Measurements from ENCODE around the gene CD274. TPM values are rescaled to one million over a fixed set of nuclear protein-coding genes. Genes with fewer than 3 reads are reported as not detected.

Gene CD274
- total RNA-seq = 2.1 and 2.4 TPM in 2 replicates

DNA sequence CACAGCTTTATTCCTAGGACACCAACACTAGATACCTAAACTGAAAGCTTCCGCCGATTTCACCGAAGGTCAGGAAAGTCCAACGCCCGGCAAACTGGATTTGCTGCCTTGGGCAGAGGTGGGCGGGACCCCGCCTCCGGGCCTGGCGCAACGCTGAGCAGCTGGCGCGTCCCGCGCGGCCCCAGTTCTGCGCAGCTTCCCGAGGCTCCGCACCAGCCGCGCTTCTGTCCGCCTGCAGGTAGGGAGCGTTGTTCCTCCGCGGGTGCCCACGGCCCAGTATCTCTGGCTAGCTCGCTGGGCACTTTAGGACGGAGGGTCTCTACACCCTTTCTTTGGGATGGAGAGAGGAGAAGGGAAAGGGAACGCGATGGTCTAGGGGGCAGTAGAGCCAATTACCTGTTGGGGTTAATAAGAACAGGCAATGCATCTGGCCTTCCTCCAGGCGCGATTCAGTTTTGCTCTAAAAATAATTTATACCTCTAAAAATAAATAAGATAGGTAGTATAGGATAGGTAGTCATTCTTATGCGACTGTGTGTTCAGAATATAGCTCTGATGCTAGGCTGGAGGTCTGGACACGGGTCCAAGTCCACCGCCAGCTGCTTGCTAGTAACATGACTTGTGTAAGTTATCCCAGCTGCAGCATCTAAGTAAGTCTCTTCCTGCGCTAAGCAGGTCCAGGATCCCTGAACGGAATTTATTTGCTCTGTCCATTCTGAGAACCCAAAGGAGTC lies at the start of gene CD274:
CD274 (plus strand) TSS at position 184 of the 733 bp plus-strand sequence. CDS start 5,572 bp downstream, outside the sequence.

GRCh38 chr9:5437254-5438216 lies 12.8 kb upstream of the CD274 start, which contains the start of gene PLGRKT:
PLGRKT (minus strand) TSS chr9:5437925; CDS start chr9:5431977, 5,948 bp downstream.

DNA sequence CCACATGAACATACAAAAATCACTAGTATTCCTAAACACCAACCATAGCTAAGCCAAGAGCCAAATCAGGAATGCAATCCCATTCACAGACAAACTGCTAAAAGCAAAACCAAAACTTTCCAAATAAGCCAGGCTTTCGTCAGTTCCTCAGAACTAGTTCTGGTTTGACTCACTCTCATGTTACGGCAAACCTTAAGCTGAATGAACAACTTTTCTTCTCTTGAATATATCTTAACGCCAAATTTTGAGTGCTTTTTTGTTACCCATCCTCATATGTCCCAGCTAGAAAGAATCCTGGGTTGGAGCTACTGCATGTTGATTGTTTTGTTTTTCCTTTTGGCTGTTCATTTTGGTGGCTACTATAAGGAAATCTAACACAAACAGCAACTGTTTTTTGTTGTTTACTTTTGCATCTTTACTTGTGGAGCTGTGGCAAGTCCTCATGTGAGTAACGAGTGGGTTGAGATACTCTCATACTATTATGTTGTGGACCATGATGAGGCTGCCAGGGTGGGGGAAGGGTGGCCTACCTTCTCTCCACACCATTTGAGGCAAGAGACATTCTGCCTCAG lies 60.1 kb downstream of the CD274 start, which contains the start of gene PDCD1LG2:
PDCD1LG2 (plus strand) TSS at position 172 of the 572 bp plus-strand sequence. CDS start 12,016 bp downstream, outside the sequence.

Other genes with a start within 250 kb of the CD274 start
- under 0.01 TPM in 1 of 2 replicates, not detected in the other for gene INSL4, start 219.1 kb upstream of the CD274 start, total RNA-seq
- gene RLN2, start 145.8 kb upstream of the CD274 start, total RNA-seq = not detected in 2 replicates
- gene RLN1, start 110.7 kb upstream of the CD274 start, total RNA-seq = not detected in 2 replicates
- 16.6 and 16.7 TPM in 2 replicates for gene PLGRKT, start 12.6 kb upstream of the CD274 start, total RNA-seq
- gene PDCD1LG2, start 60.0 kb downstream of the CD274 start, total RNA-seq = 13.0 and 17.8 TPM in 2 replicates
- gene RIC1, start 178.6 kb downstream of the CD274 start, total RNA-seq = 32.4 and 36.3 TPM in 2 replicates

Data from aortic smooth muscle cell (primary cell).